ACHN (cell line): ENCODE measurements around the gene PRRT3.
"Not testable (repeated sequence)": the region's sequence is repeated elsewhere in the genome, so short reads cannot be mapped to it uniquely, and the experiment has no call there.

ENCODE experiments used
- DNase-seq: peaks from one replicate; pipeline ENCODE4 v3.0.0-alpha.2; 2015
- in situ Hi-C: cut with HindIII; loops from 2 replicates; pipeline ENCODE4 v1.10.0; 2017; ENCODE audit warnings: low sequenced_read_pairs, low pct_ligation_motif_present, low pct_unique_long_range_greater_than_20kb

Gene PRRT3

GRCh38 chr3:9949115-9949514 lies 3.1 kb downstream of the PRRT3 start:
- DNase-seq: no peak
- in situ Hi-C loops: no loop called here

- no peak for DNase-seq
- in situ Hi-C loops: no loop called here
Observed at GRCh38 chr3:9948586-9948985, 3.6 kb downstream of the PRRT3 start.

- DNase-seq: peak; percentile 27
- in situ Hi-C loops: no loop called here
Observed at GRCh38 chr3:9947025-9947995, 4.9 kb downstream of the PRRT3 start.

GRCh38 chr3:9946112-9947024 lies 5.8 kb downstream of the PRRT3 start:
- peak; percentile 89 for DNase-seq
- in situ Hi-C loops: no loop called here

- in situ Hi-C loops: no loop called here
Observed at GRCh38 chr3:9945358-9945757, 6.8 kb downstream of the PRRT3 start.

GRCh38 chr3:9944271-9944670 lies 7.9 kb downstream of the PRRT3 start:
- no peak for DNase-seq
- in situ Hi-C loops: no loop called here

More at GRCh38 chr3:9945358-9945757, 6.8 kb downstream of the PRRT3 start:
- DNase-seq: no peak

GRCh38 chr3:9942934-9943690 lies 9.1 kb downstream of the PRRT3 start:
- no peak for DNase-seq
- in situ Hi-C loops: no loop called here

- in situ Hi-C loops: no loop called here
- DNase-seq: no peak
Observed at GRCh38 chr3:9942164-9942563, 10.0 kb downstream of the PRRT3 start.

- DNase-seq: no peak
- in situ Hi-C loops: no loop called here
Observed at GRCh38 chr3:9940746-9941145, 11.5 kb downstream of the PRRT3 start.

- in situ Hi-C loops: not testable (repeated sequence)
Observed at GRCh38 chr3:9939906-9940305, 12.3 kb downstream of the PRRT3 start.

GRCh38 chr3:9938966-9939365 lies 13.2 kb downstream of the PRRT3 start:
- no peak for DNase-seq
- in situ Hi-C loops: no loop called here

More at GRCh38 chr3:9939906-9940305, 12.3 kb downstream of the PRRT3 start:
- DNase-seq: not testable (repeated sequence)

GRCh38 chr3:9937486-9938238 lies 14.5 kb downstream of the PRRT3 start:
- no peak for DNase-seq
- in situ Hi-C loops: no loop called here

- in situ Hi-C loops: no loop called here
- no peak for DNase-seq
Observed at GRCh38 chr3:9935966-9936510, 16.2 kb downstream of the PRRT3 start.

GRCh38 chr3:9934993-9935392 lies 17.2 kb downstream of the PRRT3 start:
- in situ Hi-C loops: no loop called here
- no peak for DNase-seq

GRCh38 chr3:9934235-9934621 lies 18.0 kb downstream of the PRRT3 start:
- DNase-seq: peak; percentile 34
- in situ Hi-C loops: no loop called here

GRCh38 chr3:9933561-9934234 lies 18.5 kb downstream of the PRRT3 start, which contains the start of gene CRELD1:
CRELD1 (plus strand) TSS chr3:9933834; CDS start chr3:9934439, 605 bp downstream.
- in situ Hi-C loops: no loop called here
- DNase-seq: peak; percentile 89
